ENCODE measurements around the gene PHF23. TPM values are rescaled to one million over a fixed set of nuclear protein-coding genes. Genes with fewer than 3 reads are reported as not detected.

Gene PHF23
- total RNA-seq, 2 experiments from 2014 or later, result 45.9 to 53.1 TPM

DNA sequence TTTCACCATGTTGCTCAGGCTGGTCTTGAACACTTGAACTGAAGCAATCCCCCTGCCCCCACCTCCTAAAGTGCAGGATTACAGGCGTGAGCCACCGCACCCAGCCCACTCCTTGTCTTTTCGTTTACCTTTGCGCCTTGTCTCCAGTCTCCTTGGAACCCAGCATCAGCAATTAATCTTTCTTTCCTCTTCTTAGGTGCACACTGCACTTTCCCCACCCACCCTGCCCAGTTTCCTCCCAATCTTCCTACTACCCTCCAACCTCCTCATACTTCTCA lies 24.5 kb upstream of the PHF23 start:
- Mint-ChIP-seq H3K9me3 (no peaks in the 10 kb centered on the region), H3K36me3 (ENCODE audit: low read depth) (peaks cover 7% of the 10 kb centered on the region), H3K27ac (no peak overlapping the region), H3K4me1 (peaks cover 28% of the 10 kb centered on the region), H3K4me3 (no peak overlapping the region), H3K27me3 (peaks cover 37% of the 10 kb centered on the region)
- DNase-seq, result no peak
- ChIA-PET POLR2A (no interaction called here), CTCF (interaction anchor here (1.3 kb wide), 1 partner anchor 33 kb away, joined by 5 read pairs; no protein-coding TSS in a partner anchor)

DNA sequence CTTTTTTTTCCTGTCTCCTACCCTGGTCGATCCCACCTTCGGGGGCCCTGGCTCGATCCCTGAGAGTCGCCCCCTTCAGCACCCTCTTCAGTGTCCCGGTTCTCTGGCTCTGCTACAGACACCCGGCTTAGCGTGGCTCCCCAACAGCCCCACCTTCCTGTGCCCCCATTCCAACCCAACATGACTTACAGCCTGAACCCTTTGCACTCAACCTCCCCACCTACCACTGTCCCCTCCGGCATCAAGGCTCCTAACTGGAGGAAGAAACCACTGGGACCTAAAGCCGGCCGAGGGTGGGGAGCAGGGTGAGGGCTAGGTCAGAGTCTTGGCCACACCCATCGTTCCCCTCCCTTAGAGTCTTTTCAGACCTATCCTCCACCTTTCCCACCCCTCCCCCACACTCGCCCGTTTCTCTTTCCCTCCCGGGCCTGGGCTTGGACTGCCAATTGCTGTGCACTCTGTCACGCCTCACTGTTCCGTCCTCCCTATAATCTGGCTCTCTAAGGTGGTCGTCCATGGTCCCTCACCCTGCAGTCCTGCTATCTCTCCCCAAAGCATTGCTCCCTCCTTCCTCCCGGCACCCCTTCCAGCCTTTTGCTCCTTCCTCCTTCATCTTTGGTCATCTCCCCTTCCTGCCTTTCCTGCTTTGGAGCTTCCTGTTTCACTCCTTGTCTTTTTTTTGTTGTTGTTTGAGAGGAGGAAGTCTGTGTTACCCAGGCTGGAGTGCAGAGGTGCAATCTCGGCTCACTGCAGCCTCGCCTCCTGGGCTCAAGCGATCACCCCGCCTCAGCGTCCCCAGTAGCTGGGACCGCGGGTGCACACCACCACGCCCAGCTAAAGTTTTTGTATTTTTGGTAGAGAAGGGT lies 23.9 kb upstream of the PHF23 start:
- peak overlapping the region; percentile 16 for H3K27ac Mint-ChIP-seq
- peak overlapping the region; percentile 62 for H3K4me3 Mint-ChIP-seq
- CTCF ChIA-PET, result interaction anchor here (1.3 kb wide), 1 partner anchor 34 kb away, joined by 5 read pairs; no protein-coding TSS in a partner anchor
- peaks cover 35% of the 10 kb centered on the region for H3K27me3 Mint-ChIP-seq
- H3K36me3 Mint-ChIP-seq (ENCODE audit: low read depth), result peaks cover 8% of the 10 kb centered on the region
- no peaks in the 10 kb centered on the region for H3K9me3 Mint-ChIP-seq
- peaks cover 28% of the 10 kb centered on the region for H3K4me1 Mint-ChIP-seq
- DNase-seq, result no peak
- POLR2A ChIA-PET, result no interaction called here

DNA sequence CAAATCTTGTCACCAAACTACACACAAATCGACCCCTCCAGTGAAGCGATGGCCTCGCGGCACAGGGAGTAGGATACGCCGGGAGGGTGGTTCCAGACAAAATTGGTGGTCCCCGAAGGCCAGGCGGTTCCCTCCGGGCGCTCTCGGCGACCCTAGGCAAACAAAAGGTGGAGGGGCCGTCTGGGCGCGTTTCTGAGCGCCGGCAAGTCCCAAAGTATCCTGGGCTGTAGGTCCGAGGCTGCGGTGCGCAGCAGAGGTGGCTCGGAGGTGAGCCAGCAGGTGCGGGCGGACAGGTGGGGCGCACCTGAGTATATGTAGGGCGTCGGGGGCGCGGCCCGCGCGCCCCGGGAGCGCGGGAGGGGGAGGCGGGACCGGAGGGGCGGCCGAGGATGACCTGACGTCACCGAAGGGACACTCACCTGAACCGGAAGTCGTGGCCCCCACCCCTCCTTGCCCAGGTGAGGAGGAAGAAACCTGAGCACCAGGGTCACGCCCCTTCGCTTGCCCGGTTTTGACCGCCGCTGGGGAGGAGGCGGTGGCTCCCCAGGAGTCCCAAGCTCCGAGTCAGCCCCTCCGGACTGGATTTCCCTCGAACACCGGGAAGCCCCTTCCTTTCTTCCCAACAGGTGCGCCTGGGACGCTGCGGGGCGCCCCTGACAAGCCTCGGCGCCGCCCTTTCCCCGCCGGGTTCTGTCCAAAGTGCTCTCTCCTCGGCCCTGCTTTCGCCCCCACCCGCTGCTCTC lies 23.1 kb upstream of the PHF23 start, which contains the start of gene CLDN7:
Gene CLDN7 (minus strand): TSS at position 287 of the 743 bp plus-strand sequence. CDS start 435 bp downstream, outside the sequence.
- ChIA-PET POLR2A (no interaction called here), CTCF (no interaction called here)
- Mint-ChIP-seq H3K9me3 (no peaks in the 10 kb centered on the region), H3K27me3 (peaks cover 35% of the 10 kb centered on the region), H3K4me3 (peak within 1 kb of the TSS; percentile 62), H3K4me1 (peaks cover 28% of the 10 kb centered on the region), H3K36me3 (ENCODE audit: low read depth) (peaks cover 12% of the 10 kb centered on the region), H3K27ac (peak within 1 kb of the TSS; percentile 16)
- DNase-seq, result no peak

DNA sequence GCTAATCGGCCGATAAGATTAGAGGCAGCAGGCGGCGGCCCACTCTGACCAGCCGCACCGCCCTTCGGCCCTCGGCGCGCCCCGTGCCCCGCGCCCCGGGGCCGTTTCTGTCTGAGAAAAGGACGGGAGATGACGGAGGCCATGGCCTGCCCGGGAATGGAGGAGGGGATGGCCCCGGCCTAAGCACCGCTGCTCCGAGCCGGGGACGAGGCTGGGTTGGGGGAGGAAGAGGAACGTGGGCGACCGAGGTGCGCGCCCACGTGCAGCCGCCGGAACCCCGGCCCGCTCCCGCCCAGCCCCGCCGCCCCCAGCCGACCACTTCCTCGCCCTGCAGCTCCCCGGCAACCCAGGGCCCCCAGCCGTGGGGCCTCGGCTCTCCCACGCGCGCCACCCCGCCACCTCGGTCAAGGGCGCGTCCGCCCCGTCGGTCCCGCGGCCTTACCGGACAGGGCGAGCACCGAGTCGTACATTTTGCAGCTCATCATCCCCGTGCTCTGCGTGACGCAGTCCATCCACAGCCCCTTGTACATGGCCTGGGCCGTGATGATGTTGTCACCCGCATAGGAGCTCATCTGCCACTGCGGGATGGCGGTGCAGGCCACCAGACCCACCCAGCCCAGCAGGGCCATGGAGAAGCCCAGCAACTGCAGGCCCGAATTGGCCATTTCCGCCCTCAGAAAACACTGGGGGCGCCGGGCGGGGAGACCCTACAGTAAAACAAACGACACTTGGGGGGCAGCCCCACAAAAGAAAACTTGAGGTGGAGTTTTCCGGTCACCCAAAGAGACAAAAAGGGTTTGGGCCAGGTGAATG lies 22.3 kb upstream of the PHF23 start:
- Mint-ChIP-seq H3K4me3 (peak overlapping the region; percentile 54), H3K4me1 (peaks cover 28% of the 10 kb centered on the region), H3K9me3 (no peaks in the 10 kb centered on the region), H3K36me3 (ENCODE audit: low read depth) (peaks cover 17% of the 10 kb centered on the region), H3K27me3 (peaks cover 32% of the 10 kb centered on the region), H3K27ac (no peak overlapping the region)
- ChIA-PET POLR2A (no interaction called here), CTCF (no interaction called here)
- no peak for DNase-seq

DNA sequence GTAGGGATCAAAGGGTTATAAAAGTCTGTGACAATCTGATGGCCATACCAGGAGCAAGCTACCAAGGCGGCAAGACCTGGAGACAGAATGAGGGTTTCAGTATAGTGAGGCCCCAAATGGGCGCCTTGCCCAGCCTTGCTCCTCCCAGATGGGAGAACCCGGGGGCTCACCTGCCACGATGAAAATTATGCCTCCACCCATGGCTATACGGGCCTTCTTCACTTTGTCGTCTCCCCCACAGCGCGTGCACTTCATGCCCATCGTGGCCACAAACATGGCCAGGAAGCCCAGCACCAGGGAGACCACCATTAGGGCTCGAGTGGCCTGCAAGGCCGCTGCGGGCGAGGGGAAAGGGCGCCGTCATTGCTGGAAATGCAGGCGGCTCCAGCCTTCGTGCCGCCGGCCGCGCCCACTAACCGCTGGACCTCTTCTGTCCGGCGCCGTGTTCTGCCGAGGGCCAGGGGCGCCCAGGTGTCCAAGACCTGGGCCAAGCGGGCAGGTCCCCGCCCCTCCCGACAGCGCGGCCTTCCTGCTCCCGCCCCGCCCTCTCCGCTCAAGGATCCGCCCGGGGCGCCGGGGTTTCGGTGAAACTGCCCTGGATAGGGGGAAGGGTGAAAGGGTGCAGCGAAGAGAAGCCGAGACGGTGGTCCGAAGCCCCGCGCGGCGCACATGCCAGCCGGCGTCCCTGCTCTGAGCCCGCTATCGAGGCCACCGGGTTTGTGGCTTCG lies 21.6 kb upstream of the PHF23 start:
- ChIA-PET POLR2A (interaction anchor here (1.0 kb wide), 1 partner anchor 19 kb away, joined by 3 read pairs; no protein-coding TSS in a partner anchor), CTCF (no interaction called here)
- Mint-ChIP-seq H3K4me3 (peak overlapping the region; percentile 54), H3K27me3 (peaks cover 29% of the 10 kb centered on the region), H3K27ac (no peak overlapping the region), H3K36me3 (ENCODE audit: low read depth) (peaks cover 20% of the 10 kb centered on the region), H3K4me1 (peaks cover 28% of the 10 kb centered on the region), H3K9me3 (no peaks in the 10 kb centered on the region)
- DNase-seq, result no peak

DNA sequence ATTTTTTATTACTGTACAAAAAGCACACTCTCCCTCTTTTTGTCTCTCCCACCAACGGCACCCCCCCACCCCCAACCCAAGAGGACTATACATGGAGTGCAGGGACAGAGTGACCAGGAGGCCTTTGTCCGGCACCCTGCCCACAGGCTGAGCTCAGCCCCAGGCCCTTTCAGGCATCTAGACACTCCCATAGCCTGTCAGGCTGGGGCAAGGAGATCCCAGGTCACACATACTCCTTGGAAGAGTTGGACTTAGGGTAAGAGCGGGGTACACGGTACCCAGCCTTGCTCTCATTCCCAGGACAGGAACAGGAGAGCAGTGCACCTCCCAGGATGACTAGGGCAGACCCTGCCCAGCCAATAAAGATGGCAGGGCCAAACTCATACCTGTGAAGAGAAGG lies 20.9 kb upstream of the PHF23 start:
- peaks cover 28% of the 10 kb centered on the region for H3K4me1 Mint-ChIP-seq
- peaks cover 20% of the 10 kb centered on the region for H3K36me3 Mint-ChIP-seq (ENCODE audit: low read depth)
- H3K27me3 Mint-ChIP-seq, result peaks cover 29% of the 10 kb centered on the region
- DNase-seq, result no peak
- no peak overlapping the region for H3K4me3 Mint-ChIP-seq
- POLR2A ChIA-PET, result interaction anchor here (1.0 kb wide), 1 partner anchor 19 kb away, joined by 3 read pairs; no protein-coding TSS in a partner anchor
- H3K9me3 Mint-ChIP-seq, result no peaks in the 10 kb centered on the region
- no peak overlapping the region for H3K27ac Mint-ChIP-seq
- CTCF ChIA-PET, result no interaction called here

DNA sequence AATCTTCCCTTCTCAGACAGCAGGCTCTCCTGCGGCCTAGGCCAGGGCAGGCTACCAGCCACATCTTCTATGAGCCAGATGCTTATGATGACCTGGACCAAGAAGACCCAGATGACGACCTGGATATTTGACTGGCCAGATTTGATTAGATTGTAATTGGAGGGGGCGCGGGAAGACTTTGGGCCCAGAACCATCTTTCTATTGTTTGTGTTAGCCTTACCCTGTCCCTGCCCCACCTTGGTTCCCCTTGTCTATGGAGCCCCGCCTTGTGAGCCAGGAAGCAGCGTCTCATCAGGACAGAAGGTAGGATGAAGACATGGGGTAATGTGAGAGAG lies 20.3 kb upstream of the PHF23 start:
- Mint-ChIP-seq H3K9me3 (no peaks in the 10 kb centered on the region), H3K27ac (no peak overlapping the region), H3K4me1 (peaks cover 28% of the 10 kb centered on the region), H3K27me3 (peaks cover 26% of the 10 kb centered on the region), H3K36me3 (ENCODE audit: low read depth) (peaks cover 25% of the 10 kb centered on the region), H3K4me3 (no peak overlapping the region)
- ChIA-PET CTCF (interaction anchor here (2.0 kb wide), 1 partner anchor 37 kb away, joined by 5 read pairs; no protein-coding TSS in a partner anchor), POLR2A (interaction anchor here (1.0 to 1.2 kb wide), 2 partner anchors 18 to 23 kb away, joined by 3 read pairs; no protein-coding TSS in a partner anchor)
- DNase-seq, result no peak

DNA sequence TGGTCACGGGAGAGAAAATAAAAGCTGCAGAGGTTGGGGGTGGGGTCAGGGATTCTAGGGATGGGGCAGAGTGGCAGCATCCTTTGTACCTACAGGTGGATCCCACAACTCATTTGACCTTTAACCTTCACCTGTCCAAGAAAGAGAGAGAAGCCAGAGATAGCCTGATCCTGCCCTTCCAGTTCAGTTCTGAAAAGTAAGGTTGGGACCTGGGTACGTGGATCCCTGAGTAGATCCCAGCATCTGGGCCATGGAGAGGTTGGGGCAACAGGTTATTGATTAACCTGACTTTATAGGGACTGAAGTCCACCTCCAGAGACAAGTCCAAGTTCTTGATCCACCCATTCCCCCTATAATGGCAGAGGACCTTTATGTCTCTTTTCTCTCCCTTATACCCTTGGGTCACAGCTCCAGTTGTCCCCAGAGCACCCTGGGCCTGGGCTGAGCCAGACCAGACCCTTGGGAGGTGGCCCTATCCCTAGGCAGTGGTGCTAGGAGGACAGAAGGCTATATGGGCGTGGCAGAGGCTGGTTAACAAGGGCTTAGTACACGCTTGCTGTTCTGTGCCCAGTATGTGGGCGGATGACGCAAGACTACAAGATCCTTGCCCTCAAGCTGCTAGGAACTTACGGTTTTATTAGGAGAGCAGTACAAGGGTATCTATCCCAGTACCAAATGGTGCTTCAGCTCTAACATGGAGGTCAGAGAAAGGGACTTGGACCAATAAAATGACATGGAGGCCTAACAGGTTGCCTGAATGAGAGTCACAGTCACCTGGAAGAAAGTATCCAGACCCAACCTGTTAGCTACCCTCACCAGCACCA lies 19.7 kb upstream of the PHF23 start:
- Mint-ChIP-seq H3K4me3 (no peak overlapping the region), H3K27me3 (peaks cover 21% of the 10 kb centered on the region), H3K4me1 (peaks cover 28% of the 10 kb centered on the region), H3K9me3 (no peaks in the 10 kb centered on the region), H3K27ac (no peak overlapping the region), H3K36me3 (ENCODE audit: low read depth) (peaks cover 31% of the 10 kb centered on the region)
- no peak for DNase-seq
- ChIA-PET POLR2A (interaction anchor here (0.6 to 1.6 kb wide), 4 partner anchors 22 to 144 kb away, joined by 3 to 6 read pairs (median 3); partner anchors contain the start of genes ACADVL, DLG4 and DVL2), CTCF (interaction anchor here (2.0 kb wide), 1 partner anchor 38 kb away, joined by 5 read pairs; no protein-coding TSS in a partner anchor)

DNA sequence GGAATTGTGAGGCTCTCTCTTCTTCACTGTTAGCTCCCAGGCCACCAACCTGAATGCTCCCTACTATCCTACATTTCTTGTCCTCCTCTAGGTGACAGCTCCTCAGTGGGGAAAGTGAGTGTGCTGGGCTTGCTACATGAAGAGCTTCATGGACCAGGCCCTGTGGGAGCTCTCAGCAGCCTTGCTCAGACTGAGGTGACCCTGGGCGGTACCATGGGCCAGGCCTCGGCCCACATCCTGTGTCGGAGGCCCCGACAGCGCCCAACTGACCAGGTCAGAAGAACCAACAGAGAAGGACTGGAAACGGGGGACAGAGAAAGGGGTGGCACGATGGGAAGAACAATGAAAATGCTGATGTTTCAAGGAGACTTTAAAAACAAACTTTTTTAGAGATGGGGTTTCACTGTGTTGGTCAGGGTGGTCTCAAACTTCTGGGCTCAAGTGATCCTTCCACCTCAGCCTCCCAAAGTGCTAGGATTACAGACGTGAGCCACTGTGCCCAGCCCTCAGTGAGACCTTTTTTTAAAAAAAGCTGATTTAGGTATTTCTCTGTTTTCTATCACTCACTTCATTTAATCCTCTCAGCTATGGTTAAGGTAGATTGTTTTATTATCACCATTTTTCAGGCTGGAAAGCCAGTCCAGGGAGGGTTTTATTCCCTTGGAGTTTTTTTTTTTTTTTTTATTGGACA lies 17.7 kb upstream of the PHF23 start:
- H3K4me3 Mint-ChIP-seq, result no peak overlapping the region
- no peak overlapping the region for H3K27ac Mint-ChIP-seq
- DNase-seq, result no peak
- H3K4me1 Mint-ChIP-seq, result peaks cover 25% of the 10 kb centered on the region
- POLR2A ChIA-PET, result interaction anchor here (0.8 to 1.6 kb wide), 4 partner anchors 9 to 227 kb away, joined by 3 to 6 read pairs (median 4); partner anchors contain the start of genes ACADVL, DLG4, PHF23 and POLR2A
- H3K36me3 Mint-ChIP-seq (ENCODE audit: low read depth), result peaks cover 45% of the 10 kb centered on the region
- CTCF ChIA-PET, result interaction anchor here (0.7 to 1.5 kb wide), 2 partner anchors 17 to 39 kb away, joined by 4 read pairs; partner anchors contain the start of gene PHF23
- no peaks in the 10 kb centered on the region for H3K9me3 Mint-ChIP-seq
- peaks cover 3% of the 10 kb centered on the region for H3K27me3 Mint-ChIP-seq

DNA sequence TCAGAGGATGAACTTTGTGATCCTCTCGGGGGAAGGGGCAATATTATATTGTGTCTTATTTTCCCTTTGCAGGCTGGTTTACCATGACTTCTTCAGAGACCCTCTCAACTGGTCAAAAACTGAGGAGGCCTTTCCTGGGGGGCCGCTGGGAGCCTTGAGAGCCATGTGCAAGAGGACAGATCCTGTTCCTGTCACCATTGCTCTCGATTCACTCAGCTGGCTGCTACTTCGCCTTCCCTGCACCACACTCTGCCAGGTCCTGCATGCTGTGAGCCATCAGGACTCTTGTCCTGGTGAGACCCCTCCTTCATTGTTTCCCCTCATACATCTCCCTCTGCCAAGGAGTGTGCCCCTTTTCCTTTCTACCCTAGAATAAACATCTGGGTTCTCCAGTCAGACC lies 15.3 kb upstream of the PHF23 start:
- POLR2A ChIA-PET, result no interaction called here
- Mint-ChIP-seq H3K36me3 (ENCODE audit: low read depth) (peaks cover 53% of the 10 kb centered on the region), H3K4me3 (no peak overlapping the region), H3K9me3 (no peaks in the 10 kb centered on the region), H3K27me3 (no peaks in the 10 kb centered on the region), H3K27ac (no peak overlapping the region), H3K4me1 (peaks cover 32% of the 10 kb centered on the region)
- CTCF ChIA-PET, result no interaction called here
- DNase-seq, result no peak

DNA sequence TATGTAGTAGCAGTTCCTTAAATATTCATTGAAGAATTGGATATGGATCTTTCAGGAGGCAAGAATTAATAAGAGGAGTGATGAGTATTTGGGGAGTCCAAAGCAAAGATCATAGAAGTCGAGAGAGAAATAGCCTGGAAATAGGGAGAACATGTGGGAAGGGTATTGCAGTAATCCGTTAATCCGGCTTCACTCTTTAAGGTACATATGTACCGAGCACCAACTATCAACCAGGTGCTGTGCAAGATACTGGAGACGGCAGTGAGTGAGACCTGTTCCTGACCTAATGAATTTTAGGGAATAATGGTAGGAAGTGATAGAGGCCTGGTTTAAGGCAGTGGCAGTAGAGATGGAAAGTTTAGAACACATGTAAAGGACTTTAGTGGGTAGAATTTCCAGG lies 13.8 kb upstream of the PHF23 start:
- Mint-ChIP-seq H3K27ac (peak overlapping the region; percentile 97), H3K36me3 (ENCODE audit: low read depth) (peaks cover 51% of the 10 kb centered on the region), H3K27me3 (no peaks in the 10 kb centered on the region), H3K4me3 (peak overlapping the region; percentile 91), H3K9me3 (no peaks in the 10 kb centered on the region), H3K4me1 (peaks cover 44% of the 10 kb centered on the region)
- DNase-seq, result no peak
- ChIA-PET POLR2A (no interaction called here), CTCF (no interaction called here)

All from activated CD4-positive, alpha-beta memory T cell treated with anti-CD3 and anti-CD28 coated beads, Interleukin-2, amount 10 ng/mL, durations not matched to agents 7 days and 5 days (primary cell).